Measurements from ENCODE around the gene TTLL10.

DNA sequence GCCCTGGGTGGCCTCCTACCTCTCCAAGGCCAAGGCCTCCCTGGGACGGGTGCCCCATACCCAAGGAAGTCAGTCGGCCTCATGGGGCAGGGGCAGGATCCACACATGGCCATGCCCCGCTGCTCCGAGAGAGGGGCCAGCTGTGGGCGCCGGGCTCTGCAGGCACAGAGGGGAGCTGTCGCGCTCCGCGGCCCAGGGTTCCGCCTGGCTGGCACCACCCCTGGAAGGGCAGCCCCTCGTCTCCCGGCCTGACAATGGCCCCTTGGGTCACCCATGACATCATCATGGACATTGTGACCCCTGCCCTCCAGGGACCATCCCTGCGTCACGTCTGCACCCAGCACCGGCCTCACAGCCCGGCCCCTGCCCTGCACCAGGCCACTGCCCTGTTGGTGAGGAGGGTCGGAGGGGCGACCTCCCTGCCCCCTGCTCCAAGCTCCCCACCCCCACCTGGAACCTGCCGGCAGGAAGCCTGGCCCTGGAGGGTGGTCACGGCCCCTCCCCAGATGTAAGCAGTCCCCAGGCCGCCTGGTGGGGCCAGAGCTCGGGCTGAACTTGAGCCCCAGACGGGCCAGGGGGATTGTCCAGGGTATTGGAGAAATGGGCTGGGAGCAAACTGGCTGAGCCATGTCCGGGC, 5.8 kb downstream of the TTLL10 start:
- TF ChIP-seq POLR2AphosphoS5 (IDR thresholded peaks at IDR 0.05; ENCODE audit: low read depth, low read length) (no peak), POLR2A (IDR thresholded peaks at IDR 0.05; ENCODE audit: low read depth, low read length) (no peak)
